Spleen (tissue), 11 donors: ENCODE data around the gene RPS27A. TPM values are rescaled to one million over a fixed set of nuclear protein-coding genes. Genes with fewer than 3 reads are reported as not detected.

Experiments
- DNase-seq: peaks from one replicate; pipeline ENCODE4 v3.0.0-alpha.2; 2020
- H3K27ac ChIP-seq, 8 donors: fragments of 200-600 bp; sonication (generic) in 7 of 8; 1 replicate in 4 of 8; 2 replicates in 4 of 8; pipeline versions ENCODE4 v1.5.0 to v1.8.0; 2016 to 2021; ENCODE audit warnings: inconsistent platforms in 4 of 8, mild to moderate bottlenecking in 4 of 8, moderate library complexity in 1 of 8
- H3K27me3 ChIP-seq, 7 donors: fragments of 200-600 bp; sonication (generic) in 6 of 7; replicated peaks in 1 of 7; 1 replicate in 4 of 7; 2 replicates in 3 of 7; pipeline versions ENCODE4 v1.5.0 to v1.8.0; 2016 to 2021; ENCODE audit warnings: inconsistent platforms in 3 of 7, mild to moderate bottlenecking in 1 of 7
- H3K36me3 ChIP-seq, 6 donors: fragments of 200-600 bp; sonication (generic) in 5 of 6; 1 replicate in 4 of 6; 2 replicates in 2 of 6; pipeline versions ENCODE4 v1.5.0 to v1.8.0; 2016 to 2021; ENCODE audit warnings: inconsistent platforms in 2 of 6
- H3K4me1 ChIP-seq, 6 donors: fragments of 200-600 bp; sonication (generic) in 5 of 6; 1 replicate in 3 of 6; 2 replicates in 3 of 6; pipeline versions ENCODE4 v1.5.0 to v1.8.0; 2016 to 2021; ENCODE audit warnings: inconsistent platforms in 3 of 6
- H3K4me3 ChIP-seq, 8 donors: fragments of 200-600 bp; sonication (generic) in 7 of 8; 1 replicate in 4 of 8; 2 replicates in 4 of 8; pipeline versions ENCODE4 v1.5.0 to v1.8.0; 2016 to 2021; ENCODE audit warnings: inconsistent platforms in 4 of 8, mild to moderate bottlenecking in 4 of 8, moderate library complexity in 2 of 8
- H3K9me3 ChIP-seq, 8 donors: fragments of 200-600 bp; sonication (generic) in 7 of 8; 1 replicate in 4 of 8; 2 replicates in 4 of 8; pipeline versions ENCODE4 v1.5.0 to v1.8.0; 2016 to 2021; ENCODE audit warnings: inconsistent platforms in 4 of 8
- POLR2A ChIP-seq, 3 donors: fragments of 450-650 bp; IDR thresholded peaks; one replicate each; pipeline ENCODE4 v1.5.1; 2017; ENCODE audit warnings: antibody characterized with exemption in 3 of 3, mild to moderate bottlenecking in 1 of 3
- POLR2AphosphoS5 ChIP-seq, 3 donors: sonication (generic); formaldehyde crosslinking; IDR thresholded peaks; one replicate each; pipeline ENCODE4 v1.5.1; 2017; ENCODE audit warnings: antibody characterized with exemption in 3 of 3
- WGBS, 5 donors: extraction: QIAGEN DNeasy Blood & Tissue Kit in 3 of 5; methylation state at CpG; one replicate each; pipeline versions ENCODE4 v1.1.5 to v1.1.7; 2013 to 2018; 5-methylcytosine and 5-hydroxymethylcytosine counted together
- intact Hi-C: fragments of 100-400 bp; cut with DNase I; formaldehyde crosslinking; loops from one replicate; pipeline ENCODE4 v1.15.0; 2023; ENCODE audit warnings: low total_unique reads
- polyA plus RNA-seq, 3 donors: library from polyadenylated mRNA; stranded (reverse); fragments of 200-250 nt; gene quantifications; one replicate each; pipeline ENCODE4 v1.2.1, GENCODE V29; 2013
- total RNA-seq, 7 donors: library from RNA; depleted of rRNA in 3 of 7; stranded (reverse); fragments of >200 nt in 3 of 7; fragmentation: NEBNext Ultra II Directional in 4 of 7; extraction: Animal tissue kit (Norgen Biotek cat#: 25700) in 4 of 7; gene quantifications; one replicate each; pipeline versions ENCODE4 v1.1.0 to v1.2.1, GENCODE V29; 2016 to 2021
- TF ChIP-seq, protein P1 (sequence below), 11 experiments: fragments of 200-600 bp in 7 of 11; fragments of 450-650 bp in 4 of 11; sonication (generic) in 4 of 11; IDR thresholded peaks in 8 of 11; conservative IDR thresholded peaks in 3 of 11; 1 replicate in 7 of 11; 2 replicates in 4 of 11; pipeline versions ENCODE4 v1.4.0 to v1.8.0; 2016 to 2021; ENCODE audit warnings: antibody characterized with exemption in 11 of 11, inconsistent platforms in 4 of 11, mild to moderate bottlenecking in 1 of 11
- donor health status: healthy with polysubstance abuse.
- donor health status: DM: no; HTN: no; CAD: no; lungs with moderate emphysema.
- donor health status: DM: no; HTN: no; CAD: no.
- donor health status: Bipolar disorder and iron deficiency.
- donor health status: healthy.
- donor health status: DM: no; HTN: no; CAD: no.
- donor health status: DM: yes; HTN: yes; CAD: no.

The RPS27A gene
- total and polyA plus RNA-seq, 10 donors: 939 to 4,730 (median 1,367) TPM

GRCh38 chr2:55223958-55224760 is 8.3 kb upstream of the RPS27A start:
- Histone ChIP-seq H3K4me1 (peaks cover 8 to 58% (median 37%) of the 10 kb centered on the region in 6 donors), H3K9me3 (no peaks in the 10 kb centered on the region), H3K4me3 (peak overlapping the region; percentile 48 to 76 (median 58)), H3K27me3 (no peaks in the 10 kb centered on the region), H3K27ac (peak overlapping the region; percentile 91 to 99 (median 96)), H3K36me3 (no peaks in the 10 kb centered on the region)
- intact Hi-C loops: no loop called here
- DNase-seq: peak; percentile 79
- WGBS, 5 donors: 86 to 91% (median 89%) methylated on average over 13 to 25 of the region's 25 CpGs
- no peak for TF ChIP-seq POLR2AphosphoS5 (IDR thresholded peaks at IDR 0.05)
- TF ChIP-seq POLR2A (IDR thresholded peaks at IDR 0.05): no peak
- TF ChIP-seq, protein P1, sequence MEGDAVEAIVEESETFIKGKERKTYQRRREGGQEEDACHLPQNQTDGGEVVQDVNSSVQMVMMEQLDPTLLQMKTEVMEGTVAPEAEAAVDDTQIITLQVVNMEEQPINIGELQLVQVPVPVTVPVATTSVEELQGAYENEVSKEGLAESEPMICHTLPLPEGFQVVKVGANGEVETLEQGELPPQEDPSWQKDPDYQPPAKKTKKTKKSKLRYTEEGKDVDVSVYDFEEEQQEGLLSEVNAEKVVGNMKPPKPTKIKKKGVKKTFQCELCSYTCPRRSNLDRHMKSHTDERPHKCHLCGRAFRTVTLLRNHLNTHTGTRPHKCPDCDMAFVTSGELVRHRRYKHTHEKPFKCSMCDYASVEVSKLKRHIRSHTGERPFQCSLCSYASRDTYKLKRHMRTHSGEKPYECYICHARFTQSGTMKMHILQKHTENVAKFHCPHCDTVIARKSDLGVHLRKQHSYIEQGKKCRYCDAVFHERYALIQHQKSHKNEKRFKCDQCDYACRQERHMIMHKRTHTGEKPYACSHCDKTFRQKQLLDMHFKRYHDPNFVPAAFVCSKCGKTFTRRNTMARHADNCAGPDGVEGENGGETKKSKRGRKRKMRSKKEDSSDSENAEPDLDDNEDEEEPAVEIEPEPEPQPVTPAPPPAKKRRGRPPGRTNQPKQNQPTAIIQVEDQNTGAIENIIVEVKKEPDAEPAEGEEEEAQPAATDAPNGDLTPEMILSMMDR (IDR thresholded peaks at IDR 0.05 in 8 of 11, conservative IDR thresholded peaks at IDR 0.05 in 3 of 11): no peak

- intact Hi-C loops: no loop called here
- Histone ChIP-seq H3K9me3 (no peaks in the 10 kb centered on the region), H3K4me3 (no peak overlapping the region), H3K4me1 (peaks cover 8 to 62% (median 37%) of the 10 kb centered on the region in 6 donors), H3K27ac (peak overlapping the region in 4 of 8 donors; percentile 94 to 96 (median 96)), H3K36me3 (no peaks in the 10 kb centered on the region), H3K27me3 (no peaks in the 10 kb centered on the region)
- WGBS, 5 donors: 77 to 87% (median 86%) methylated on average over 14 to 19 of the region's 19 CpGs
- peak; percentile 77 for DNase-seq
- TF ChIP-seq POLR2A (IDR thresholded peaks at IDR 0.05) (no peak), POLR2AphosphoS5 (IDR thresholded peaks at IDR 0.05) (no peak)
- TF ChIP-seq, protein P1 (IDR thresholded peaks at IDR 0.05 in 8 of 11, conservative IDR thresholded peaks at IDR 0.05 in 3 of 11): no peak
Observed at GRCh38 chr2:55224761-55225261, 7.7 kb upstream of the RPS27A start.

DNA sequence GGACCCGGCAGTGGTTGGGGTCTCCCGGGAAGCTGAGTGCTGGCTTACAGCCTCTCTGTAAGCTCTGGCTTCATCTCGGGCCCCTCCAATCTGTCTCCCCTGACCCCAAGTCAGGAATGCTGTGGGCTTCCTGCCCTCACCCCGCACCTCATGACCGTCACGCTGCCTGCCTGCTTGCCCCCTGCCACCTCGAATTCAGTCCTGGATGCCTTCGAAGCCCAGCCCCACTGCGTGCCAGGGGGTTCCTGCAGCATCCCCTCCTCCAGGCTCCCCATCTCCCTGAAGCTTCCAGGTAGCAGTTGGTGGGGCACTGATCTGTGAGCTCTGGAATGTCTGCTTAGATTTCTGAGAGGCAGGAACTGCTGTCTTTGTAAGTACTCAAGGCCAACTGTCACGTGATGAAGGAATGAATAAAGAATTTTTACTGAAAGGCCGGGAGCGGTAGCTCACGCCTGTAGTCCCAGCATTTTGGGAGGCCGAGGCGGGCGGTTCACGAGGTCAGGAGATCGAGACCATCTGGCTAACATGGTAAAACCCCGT is 6.9 kb upstream of the RPS27A start:
- Histone ChIP-seq H3K9me3 (no peaks in the 10 kb centered on the region), H3K4me3 (no peak overlapping the region), H3K36me3 (no peaks in the 10 kb centered on the region), H3K4me1 (peaks cover 8 to 67% (median 38%) of the 10 kb centered on the region in 6 donors), H3K27me3 (no peaks in the 10 kb centered on the region), H3K27ac (peak overlapping the region in 3 of 8 donors; percentile 95 to 96 (median 96))
- TF ChIP-seq POLR2AphosphoS5 (IDR thresholded peaks at IDR 0.05): no peak
- TF ChIP-seq, protein P1 (IDR thresholded peaks at IDR 0.05 in 8 of 11, conservative IDR thresholded peaks at IDR 0.05 in 3 of 11): no peak
- TF ChIP-seq POLR2A (IDR thresholded peaks at IDR 0.05): no peak
- 82 to 95% (median 89%) methylated on average over 18 to 19 of the region's 19 CpGs for WGBS, 5 donors
- intact Hi-C loops: no loop called here
- no peak for DNase-seq
